Parathyroid adenoma (tissue), 2 donors: ENCODE data around the gene GPC3.

ENCODE experiments used
- H2AFZ ChIP-seq: fragments of 300-600 bp; sonication (generic); one replicate; pipeline ENCODE4 v1.7.0; 2017; ENCODE audit warnings: antibody characterized with exemption, mild to moderate bottlenecking
- H3K27ac ChIP-seq: fragments of 300-600 bp; sonication (generic); one replicate; pipeline ENCODE4 v1.7.0; 2017
- H3K27me3 ChIP-seq: fragments of 300-600 bp; sonication (generic); one replicate; pipeline ENCODE4 v1.7.0; 2017; ENCODE audit warnings: low read length; ENCODE audit not compliant: control insufficient read depth, insufficient read depth
- H3K36me3 ChIP-seq: fragments of 300-600 bp; sonication (generic); one replicate; pipeline ENCODE4 v1.7.0; 2017; ENCODE audit warnings: low read length; ENCODE audit not compliant: control insufficient read depth, insufficient read depth
- H3K4me1 ChIP-seq: fragments of 300-600 bp; sonication (generic); one replicate; pipeline ENCODE4 v1.7.0; 2017; ENCODE audit warnings: control low read depth
- H3K4me2 ChIP-seq: fragments of 300-600 bp; sonication (generic); one replicate; pipeline ENCODE4 v1.7.0; 2017; ENCODE audit warnings: low read length
- H3K4me3 ChIP-seq: fragments of 300-600 bp; sonication (generic); one replicate; pipeline ENCODE4 v1.7.0; 2017; ENCODE audit warnings: low read depth, low read length
- H3K79me2 ChIP-seq: fragments of 300-600 bp; sonication (generic); one replicate; pipeline ENCODE4 v1.7.0; 2017; ENCODE audit warnings: control low read depth
- H3K9ac ChIP-seq: fragments of 300-600 bp; sonication (generic); one replicate; pipeline ENCODE4 v1.7.0; 2017; ENCODE audit warnings: mild to moderate bottlenecking
- H3K9me3 ChIP-seq: fragments of 300-600 bp; sonication (generic); one replicate; pipeline ENCODE4 v1.7.0; 2017; ENCODE audit warnings: low read length; ENCODE audit not compliant: control insufficient read depth
- TF ChIP-seq, protein P1 (sequence below): fragments of 300-600 bp; sonication (generic); IDR thresholded peaks from one replicate; pipeline ENCODE4 v1.7.0; 2017; ENCODE audit warnings: antibody characterized with exemption, mild to moderate bottlenecking
- donor health status: primary hyperparathyroidism.

Gene GPC3

DNA sequence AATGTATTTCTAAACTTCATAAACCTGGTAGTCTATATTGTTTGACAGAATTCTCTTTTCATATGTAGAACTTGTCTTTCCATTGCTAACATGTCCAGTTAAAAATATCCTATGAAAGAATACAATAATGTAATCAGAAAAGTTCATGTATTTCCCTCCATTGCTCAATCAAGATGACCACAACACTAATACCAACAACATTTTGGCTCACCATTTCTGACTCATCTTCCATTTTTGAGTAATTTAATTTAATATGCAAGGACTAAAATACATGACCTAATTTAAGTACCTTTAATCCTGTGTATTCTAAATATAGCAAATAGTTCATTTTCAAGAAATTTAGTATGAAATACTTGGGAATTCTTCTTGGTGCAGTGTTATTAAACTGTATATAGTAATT, 330.6 kb downstream of the GPC3 start:
- no peak overlapping the region for H3K27ac ChIP-seq
- no peak overlapping the region for H3K9ac ChIP-seq
- H3K27me3 ChIP-seq = no peaks in the 10 kb centered on the region
- H3K4me2 ChIP-seq = no peak overlapping the region
- no peaks in the 10 kb centered on the region for H3K79me2 ChIP-seq
- H3K4me1 ChIP-seq = no peaks in the 10 kb centered on the region
- TF ChIP-seq, protein P1, sequence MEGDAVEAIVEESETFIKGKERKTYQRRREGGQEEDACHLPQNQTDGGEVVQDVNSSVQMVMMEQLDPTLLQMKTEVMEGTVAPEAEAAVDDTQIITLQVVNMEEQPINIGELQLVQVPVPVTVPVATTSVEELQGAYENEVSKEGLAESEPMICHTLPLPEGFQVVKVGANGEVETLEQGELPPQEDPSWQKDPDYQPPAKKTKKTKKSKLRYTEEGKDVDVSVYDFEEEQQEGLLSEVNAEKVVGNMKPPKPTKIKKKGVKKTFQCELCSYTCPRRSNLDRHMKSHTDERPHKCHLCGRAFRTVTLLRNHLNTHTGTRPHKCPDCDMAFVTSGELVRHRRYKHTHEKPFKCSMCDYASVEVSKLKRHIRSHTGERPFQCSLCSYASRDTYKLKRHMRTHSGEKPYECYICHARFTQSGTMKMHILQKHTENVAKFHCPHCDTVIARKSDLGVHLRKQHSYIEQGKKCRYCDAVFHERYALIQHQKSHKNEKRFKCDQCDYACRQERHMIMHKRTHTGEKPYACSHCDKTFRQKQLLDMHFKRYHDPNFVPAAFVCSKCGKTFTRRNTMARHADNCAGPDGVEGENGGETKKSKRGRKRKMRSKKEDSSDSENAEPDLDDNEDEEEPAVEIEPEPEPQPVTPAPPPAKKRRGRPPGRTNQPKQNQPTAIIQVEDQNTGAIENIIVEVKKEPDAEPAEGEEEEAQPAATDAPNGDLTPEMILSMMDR = no peak
- H3K9me3 ChIP-seq = no peaks in the 10 kb centered on the region
- H3K4me3 ChIP-seq = no peak overlapping the region
- H3K36me3 ChIP-seq = no peaks in the 10 kb centered on the region
- no peak overlapping the region for H2AFZ ChIP-seq

GRCh38 chrX:133653358-133653757, 332.0 kb downstream of the GPC3 start:
- Histone ChIP-seq H3K4me2 (no peak overlapping the region), H3K79me2 (no peaks in the 10 kb centered on the region), H3K9me3 (no peaks in the 10 kb centered on the region), H3K4me3 (no peak overlapping the region), H3K27ac (no peak overlapping the region), H3K27me3 (no peaks in the 10 kb centered on the region), H3K9ac (no peak overlapping the region), H2AFZ (no peak overlapping the region), H3K4me1 (no peaks in the 10 kb centered on the region), H3K36me3 (no peaks in the 10 kb centered on the region)
- TF ChIP-seq, protein P1 = no peak

DNA sequence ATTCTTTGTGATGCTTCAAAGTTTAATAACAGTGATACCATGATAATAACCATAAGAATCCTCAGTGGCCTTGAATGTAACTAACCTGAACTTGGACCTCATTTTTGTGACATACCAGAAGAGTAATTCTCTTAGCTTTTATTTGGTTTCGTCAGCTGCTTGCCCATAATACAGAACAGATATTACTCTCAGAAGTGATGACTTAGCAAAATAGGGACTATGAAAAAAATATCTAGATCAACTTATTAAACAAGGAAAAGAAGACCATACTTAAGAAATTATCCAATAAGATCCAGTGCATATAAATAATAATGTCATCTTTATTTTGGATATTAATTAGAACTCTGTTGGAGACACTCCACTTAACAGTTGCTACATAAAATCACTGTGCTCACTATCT, 333.2 kb downstream of the GPC3 start:
- no peaks in the 10 kb centered on the region for H3K36me3 ChIP-seq
- no peak overlapping the region for H3K9ac ChIP-seq
- no peaks in the 10 kb centered on the region for H3K27me3 ChIP-seq
- H3K27ac ChIP-seq = no peak overlapping the region
- H3K4me3 ChIP-seq = no peak overlapping the region
- H3K9me3 ChIP-seq = no peaks in the 10 kb centered on the region
- H3K79me2 ChIP-seq = no peaks in the 10 kb centered on the region
- no peak overlapping the region for H2AFZ ChIP-seq
- no peak overlapping the region for H3K4me2 ChIP-seq
- no peaks in the 10 kb centered on the region for H3K4me1 ChIP-seq
- TF ChIP-seq, protein P1 = no peak

- no peak overlapping the region for H3K4me3 ChIP-seq
- H3K4me2 ChIP-seq = no peak overlapping the region
- no peak overlapping the region for H2AFZ ChIP-seq
- H3K4me1 ChIP-seq = no peaks in the 10 kb centered on the region
- no peaks in the 10 kb centered on the region for H3K27me3 ChIP-seq
- TF ChIP-seq, protein P1 = no peak
- no peaks in the 10 kb centered on the region for H3K36me3 ChIP-seq
- H3K9ac ChIP-seq = no peak overlapping the region
- no peak overlapping the region for H3K27ac ChIP-seq
- H3K79me2 ChIP-seq = no peaks in the 10 kb centered on the region
- H3K9me3 ChIP-seq = no peaks in the 10 kb centered on the region
Measured at GRCh38 chrX:133650239-133650638, 335.2 kb downstream of the GPC3 start.

- Histone ChIP-seq H3K4me2 (no peak overlapping the region), H2AFZ (no peak overlapping the region), H3K9ac (no peak overlapping the region), H3K36me3 (no peaks in the 10 kb centered on the region), H3K4me3 (no peak overlapping the region), H3K79me2 (no peaks in the 10 kb centered on the region), H3K4me1 (no peaks in the 10 kb centered on the region), H3K9me3 (no peaks in the 10 kb centered on the region), H3K27me3 (no peaks in the 10 kb centered on the region), H3K27ac (no peak overlapping the region)
- TF ChIP-seq, protein P1 = no peak
Measured at GRCh38 chrX:133649651-133650050, 335.7 kb downstream of the GPC3 start.
